ENCODE measurements around the gene MYLK4.

Gene MYLK4

DNA sequence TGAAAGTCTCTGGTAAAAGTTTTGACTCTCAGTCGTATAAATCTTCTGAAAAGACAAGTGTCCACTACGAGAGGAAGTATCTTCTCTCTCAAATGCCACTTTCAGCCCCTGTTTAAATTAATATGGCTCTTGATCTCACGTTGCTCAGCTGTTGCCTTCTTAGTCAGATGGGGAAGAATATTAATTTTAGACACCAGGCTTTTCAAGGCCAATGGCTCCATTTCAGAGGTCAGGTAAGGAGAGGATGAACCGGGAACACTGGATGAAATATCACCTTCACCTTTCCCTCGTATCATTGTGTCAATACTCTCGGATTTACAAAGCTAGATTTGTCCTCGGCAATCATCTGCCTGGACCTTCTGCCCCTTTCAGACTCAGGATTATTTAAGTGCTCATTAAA is at the start of gene MYLK4:
Gene MYLK4, minus strand, starts transcription at position 91 of the 400 bp plus-strand sequence. CDS start 1,628 bp downstream, outside the sequence.
- DNase-seq = no peak

DNA sequence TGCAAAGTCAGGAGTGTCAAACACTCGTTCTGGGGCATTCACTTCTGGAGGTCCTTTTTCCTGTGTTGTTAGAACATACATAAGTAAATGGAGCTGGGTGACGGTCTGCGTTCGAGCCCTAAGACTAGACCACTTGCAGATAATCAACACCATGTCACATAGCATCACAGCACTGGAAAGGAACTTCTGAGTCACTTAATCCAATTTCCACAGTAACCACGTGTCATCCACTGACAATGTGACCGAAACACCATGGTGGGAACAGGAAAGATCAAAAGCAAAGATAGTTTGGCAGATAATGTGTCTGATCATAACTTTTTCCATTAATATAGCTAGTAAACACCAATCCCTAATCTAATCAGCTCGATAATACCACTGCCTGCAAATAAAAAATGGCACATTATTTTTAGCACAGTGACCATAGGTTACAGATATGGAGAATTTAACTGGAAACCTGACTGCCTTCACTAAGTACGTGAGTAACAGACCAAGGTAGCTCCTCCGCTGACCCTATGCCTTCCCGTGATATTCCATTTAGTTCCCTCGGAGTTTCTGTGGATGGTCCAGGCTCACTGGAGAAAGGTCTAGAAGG is 49.3 kb upstream of the MYLK4 start:
- no peak for DNase-seq

DNA sequence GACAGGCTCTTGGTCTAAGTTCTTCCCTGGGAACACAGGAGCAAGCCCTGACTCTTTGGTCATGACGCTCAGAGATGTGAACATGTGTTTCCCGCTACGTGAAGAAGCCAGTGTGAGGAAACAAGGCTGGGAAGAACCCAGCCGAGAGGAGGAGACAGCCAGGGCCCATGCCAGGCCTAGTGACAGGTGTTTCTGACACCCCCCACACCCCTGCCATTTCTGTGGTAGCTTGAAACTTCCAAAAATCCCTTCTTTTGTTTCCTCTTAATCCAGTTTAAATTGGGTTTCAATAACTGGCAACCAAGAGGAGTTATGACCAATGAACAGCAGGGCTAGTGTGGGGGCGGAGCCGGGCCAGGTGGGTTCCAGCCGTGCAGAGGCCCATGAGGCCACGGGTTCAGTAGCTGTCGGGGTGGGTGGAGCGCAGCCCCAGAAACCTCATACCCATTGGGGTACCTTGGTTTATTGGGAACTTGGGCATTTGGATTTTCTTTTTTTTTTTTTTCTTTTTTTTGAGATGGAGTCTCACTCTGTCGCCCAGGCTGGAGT is 47.9 kb upstream of the MYLK4 start:
- no peak for DNase-seq

DNA sequence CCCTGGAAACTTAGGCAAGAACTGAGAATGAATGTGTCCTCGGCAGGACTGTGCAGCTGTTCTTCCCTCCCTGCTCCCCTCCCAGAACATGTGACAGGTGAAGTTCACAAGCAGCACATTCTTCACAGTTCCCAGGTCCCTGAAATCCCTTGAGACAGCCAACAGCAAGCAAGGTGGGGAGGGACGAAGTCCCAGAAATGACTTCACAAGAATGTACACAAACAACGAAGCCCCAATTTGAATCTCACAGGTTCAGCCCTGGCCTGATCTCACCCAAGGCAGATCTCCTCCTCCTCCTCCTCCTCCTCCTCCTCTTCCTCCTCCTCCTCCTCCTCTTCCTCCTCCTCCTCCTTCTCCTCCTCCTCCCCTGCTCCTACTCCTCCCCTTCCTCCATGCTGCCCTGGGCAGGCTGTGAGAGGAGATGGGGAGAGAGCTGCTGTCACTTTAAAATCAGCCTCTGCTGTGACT is 46.9 kb upstream of the MYLK4 start:
- no peak for DNase-seq

DNA sequence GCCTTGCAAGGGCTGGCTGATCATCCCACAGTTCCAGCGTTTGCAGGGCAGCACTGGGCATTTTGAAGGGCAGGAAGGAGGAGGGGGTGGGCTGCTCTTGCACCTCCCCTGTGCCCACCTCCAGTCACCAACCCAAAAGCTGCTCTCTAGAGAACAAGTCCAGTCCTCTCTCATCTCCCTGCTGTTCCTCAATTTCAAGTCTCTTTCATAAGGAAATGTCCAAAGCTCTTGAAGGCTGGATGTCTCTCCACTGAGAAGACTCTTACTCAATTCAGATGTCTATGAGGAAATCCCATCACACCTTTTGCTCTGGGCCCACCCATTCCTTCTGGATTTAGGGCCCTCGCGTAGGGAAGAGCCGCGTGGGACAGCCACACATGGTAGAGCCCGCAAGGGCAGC is 46.1 kb upstream of the MYLK4 start:
- no peak for DNase-seq

DNA sequence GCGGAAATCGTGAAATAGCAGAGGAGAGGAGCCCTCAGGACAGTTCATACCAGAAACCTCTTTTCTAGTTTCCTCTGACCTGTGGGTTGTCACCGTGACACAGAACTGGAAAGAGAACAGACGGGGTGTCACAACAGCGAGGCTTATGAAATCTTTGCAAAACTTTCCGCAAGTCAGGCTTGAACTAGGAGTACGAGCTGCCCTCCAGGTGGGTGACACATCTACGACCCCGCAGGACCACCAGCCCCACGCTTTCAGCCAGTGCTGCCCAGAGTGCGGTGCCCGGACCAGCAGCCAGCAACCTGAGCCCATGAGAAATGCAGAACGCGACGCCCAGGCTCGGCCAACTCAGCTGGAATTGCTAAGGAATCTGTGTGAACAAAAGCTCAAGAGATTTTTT is 45.2 kb upstream of the MYLK4 start:
- no peak for DNase-seq

DNA sequence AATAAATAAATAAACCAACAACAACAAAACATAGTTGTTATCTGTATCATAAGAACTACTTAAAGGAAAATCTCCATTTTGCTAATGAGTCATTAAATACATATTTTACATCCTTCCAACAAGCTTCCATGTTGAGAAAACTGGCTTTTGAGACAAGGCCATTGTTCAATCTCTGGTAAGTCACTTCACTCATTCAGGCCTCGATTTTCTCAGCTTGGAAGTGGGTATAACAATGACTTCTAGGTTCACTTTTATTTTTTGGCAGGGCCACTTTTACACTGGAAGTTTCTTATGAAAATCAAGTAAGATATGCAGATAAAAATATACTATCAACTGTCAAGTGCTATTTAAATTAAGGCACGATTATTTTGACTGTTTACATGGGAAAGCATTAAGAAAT is 44.4 kb upstream of the MYLK4 start:
- no peak for DNase-seq

DNA sequence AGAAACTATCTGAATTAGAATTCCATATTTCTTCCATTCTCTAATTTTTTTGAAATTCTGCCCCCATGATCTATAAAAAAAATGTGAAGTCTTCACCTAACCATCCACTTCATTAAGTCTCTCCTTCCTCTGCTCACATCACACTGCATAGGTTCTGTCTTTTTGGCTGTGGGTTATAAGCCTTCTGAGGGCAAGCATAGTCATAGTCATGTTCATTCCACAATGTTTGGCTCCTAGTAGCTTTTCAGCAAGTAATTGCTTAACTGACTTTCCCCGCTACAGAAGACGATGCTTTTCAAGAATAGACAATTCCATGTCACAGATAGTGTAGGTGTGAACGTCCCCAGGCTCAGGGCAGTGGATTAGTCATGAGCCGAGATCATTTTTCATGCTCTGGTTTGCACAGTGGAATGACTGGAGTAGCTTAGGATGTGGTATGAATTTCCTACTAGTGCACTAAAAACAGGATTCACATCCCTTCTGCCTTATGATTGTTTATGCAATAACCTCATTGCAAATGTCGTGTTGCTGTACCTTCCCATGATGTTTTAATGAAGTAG is 43.5 kb upstream of the MYLK4 start:
- no peak for DNase-seq

DNA sequence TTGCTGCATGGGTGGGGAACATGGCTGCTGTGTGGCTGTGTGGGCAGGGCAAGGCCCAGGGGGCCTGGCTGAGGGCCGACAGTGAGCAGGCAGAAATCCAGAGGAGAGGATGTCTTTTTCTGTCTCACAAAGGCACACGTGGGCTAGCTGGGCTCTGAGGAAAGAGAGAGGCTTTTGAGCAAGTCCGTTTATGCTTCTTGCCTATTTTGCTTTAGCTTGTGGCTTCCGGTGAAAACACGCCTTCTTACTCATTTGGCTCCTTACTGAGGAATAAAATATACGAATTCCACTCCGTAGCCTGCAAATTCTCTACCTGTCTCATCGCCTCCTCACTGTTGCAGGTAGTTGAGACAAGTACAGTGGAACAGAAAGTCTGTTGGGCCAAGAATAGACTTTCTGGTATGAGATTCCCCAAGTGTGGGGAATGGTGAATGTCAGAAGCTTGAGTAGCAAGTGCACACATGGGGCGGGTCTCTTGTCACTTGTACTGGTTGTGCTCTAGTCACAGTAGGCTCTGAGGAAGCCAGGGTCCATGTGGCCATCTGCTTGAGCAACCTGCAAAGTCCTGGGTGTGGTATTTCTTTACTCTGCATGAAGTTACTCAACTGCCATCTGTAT is 42.9 kb upstream of the MYLK4 start:
- DNase-seq = peak; percentile 21 to 28

DNA sequence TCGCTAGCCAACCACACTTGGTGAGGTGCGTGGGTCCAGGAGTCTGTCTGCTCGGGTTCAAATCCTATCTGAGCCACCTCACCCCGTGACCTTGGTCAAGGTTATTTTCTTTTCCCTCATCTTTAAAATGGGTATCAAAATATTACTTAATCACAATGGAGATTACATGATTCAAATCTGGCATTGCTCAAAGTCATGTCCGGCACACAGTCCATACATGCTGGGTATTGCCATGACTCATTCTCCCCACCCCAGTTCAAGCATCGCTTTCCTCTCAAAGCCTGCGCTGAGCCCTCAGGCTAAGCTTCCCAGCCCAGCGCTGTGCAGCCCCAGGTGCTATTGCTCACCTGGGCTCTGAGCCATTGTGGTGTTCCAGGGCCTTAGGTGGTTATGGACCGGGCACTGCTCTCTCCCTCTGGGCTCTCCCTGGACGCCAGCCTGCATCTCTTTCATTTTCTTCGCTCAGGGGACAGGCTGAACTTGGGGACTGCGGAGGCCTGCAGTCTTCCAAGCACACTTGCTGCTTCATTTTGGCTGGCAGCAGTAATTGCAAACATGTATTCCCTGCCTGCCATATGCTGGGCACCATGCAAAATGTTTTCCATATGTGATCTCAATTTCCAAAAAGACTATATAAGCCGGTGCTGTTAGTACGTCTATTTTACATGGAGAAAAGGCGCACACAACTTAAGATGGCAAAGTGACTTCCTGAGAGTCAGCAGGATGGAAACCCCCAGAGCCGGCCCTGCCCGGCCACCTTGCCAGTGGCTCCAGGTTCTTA is 41.8 kb upstream of the MYLK4 start:
- DNase-seq = no peak

DNA sequence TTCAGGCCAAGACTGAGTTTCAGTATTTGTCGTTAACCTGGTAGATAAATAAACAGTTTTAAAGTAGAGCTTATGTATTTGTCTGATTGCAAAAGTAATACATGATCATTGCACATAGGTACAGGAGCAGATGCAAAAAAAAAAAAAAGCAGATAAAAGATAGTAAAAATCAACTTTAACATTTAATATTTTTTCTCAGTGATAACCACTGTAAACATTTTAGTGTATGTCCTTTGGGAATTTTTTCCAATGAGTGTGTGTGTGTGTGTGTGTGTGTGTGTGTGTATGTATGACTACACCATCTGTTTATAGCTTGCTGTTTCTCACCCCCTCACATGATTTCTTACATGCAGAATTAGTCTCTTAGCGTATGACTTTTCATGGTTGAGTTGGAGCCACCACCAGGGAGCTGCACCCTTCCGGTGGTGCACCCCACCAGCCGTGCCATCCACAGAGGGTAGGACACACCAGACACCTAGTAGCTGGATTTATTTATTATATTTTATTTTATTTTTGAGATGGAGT is 40.8 kb upstream of the MYLK4 start:
- DNase-seq = no peak

DNA sequence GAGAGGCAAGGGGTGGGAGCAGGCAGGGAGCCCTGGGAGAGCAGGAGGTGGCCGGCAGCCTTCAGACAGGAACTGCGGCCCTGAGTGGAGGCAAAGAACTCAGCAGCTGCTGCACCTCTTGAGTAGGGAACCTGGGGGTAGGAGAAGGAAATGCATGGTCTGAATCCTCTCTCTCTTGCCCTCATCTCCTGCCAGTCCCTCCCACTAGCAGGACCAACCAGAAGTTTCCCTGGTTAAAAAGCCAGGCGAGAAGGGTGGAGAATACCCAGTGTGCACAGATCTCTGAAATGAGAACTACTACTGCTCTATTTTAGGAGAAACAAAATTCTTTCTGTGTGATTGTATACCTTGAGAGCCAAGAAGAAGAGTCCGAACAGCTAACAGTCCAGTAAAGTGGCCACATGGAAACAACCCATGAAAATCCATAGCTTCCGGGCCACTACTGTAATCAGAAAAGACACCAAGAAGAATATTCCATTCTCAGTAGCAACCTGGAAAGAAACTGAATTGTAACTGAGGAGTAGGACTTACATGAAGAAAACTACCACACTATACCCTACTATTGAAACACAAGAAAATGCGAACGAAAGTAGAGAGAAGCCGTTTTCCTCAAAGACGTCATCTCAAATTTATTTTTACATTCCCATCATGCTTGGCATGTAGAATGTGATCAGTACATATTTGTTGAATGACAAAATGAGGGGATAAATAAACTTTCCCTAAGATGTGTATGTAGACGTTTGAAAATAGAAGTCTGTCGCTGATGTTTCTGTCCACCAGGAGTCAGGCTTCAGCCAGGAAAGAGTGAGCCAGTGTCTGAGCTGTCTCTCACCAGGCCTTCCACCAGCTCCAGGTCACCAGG is 40.1 kb upstream of the MYLK4 start:
- peak; percentile 54 to 59 for DNase-seq

DNA sequence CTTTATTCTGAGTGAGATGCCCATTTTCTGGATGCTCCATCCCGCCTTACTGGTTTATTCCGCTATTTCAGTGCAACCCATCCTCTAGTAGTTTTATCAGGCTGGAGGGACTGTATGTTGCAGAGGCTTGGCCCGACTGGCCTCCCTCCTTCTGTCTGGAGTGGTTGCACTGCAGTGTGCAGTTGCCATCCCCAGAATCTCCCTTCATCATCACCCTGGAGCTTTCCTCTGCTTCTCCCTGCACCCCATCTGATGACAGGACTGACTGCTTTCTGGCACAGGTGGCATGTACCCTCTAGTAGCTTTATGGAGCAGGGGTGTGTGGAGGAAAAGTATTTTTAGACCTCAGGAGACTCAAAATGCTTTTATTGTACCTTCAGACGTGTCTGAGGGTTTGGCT is 35.5 kb upstream of the MYLK4 start:
- DNase-seq = no peak

DNA sequence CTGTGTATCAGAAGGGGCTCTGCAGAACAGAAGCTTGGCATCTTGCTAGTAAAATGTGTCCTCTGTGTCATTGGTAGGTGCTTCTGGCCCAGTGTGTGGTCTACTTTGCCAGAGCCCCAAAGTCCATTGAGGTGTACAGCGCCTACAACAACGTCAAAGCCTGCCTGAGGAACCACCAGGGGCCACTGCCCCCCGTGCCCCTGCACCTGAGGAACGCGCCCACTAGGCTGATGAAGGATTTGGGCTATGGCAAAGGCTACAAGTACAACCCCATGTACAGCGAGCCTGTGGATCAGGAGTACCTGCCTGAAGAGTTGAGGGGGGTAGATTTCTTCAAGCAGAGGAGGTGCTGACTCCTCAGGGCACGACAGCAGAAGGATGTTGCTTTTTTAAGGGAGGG is 34.2 kb upstream of the MYLK4 start:
- DNase-seq = no peak

DNA sequence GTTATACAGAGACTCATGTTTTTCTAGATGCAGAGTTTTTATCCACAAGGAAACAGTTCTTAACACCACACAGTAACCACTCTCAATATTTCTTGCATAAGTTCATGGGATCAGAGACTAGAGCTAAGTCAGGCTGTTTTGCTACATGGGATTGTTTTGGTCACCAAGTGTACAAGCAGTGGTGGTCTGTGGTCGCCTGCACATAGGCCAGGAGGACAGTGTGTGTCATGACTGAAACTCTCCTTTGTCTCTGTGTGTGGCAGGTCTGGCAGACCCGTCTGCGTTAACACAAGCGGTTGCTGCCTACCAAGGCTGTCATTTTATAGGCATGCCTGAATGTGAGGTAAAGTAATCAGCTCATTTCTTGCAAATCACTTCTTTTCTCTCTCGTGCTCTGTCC is 33.3 kb upstream of the MYLK4 start:
- no peak for DNase-seq

DNA sequence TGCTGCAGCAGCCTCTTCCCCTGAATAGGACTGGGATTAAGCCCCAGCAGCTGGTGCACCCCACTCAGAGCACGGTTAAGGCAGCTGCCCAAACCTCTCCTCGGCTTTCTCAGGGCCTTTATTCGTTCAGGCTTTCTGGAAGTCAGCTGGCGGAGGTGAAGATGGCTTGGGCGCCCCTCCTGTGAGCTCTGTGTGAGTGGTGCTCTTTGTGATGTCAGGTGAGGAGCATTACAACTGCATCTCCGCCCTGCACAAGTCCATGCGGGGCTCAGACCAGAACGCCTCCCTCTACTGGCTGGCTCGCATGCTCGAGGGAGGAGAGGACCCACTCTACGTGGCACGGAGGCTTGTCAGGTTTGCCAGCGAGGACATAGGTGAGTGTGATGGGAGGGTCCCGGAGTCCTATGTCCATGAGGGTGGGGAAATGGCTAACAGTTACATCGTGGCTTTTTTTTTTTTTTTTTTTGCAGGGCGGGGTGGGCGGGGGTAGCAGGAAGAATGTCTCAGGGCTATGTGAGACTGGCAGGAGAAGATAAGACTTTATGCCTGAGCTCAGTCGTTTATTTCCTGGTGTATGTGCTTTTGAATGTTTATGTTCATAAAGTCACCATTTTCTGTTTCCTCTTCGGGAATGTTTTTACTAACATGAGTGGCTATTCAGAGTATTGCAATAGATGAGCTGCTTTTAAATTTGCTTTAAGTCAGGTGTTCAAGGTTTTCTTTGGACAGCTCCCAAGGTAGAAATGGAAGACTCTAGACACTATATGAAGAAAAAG is 32.7 kb upstream of the MYLK4 start:
- no peak for DNase-seq

DNA sequence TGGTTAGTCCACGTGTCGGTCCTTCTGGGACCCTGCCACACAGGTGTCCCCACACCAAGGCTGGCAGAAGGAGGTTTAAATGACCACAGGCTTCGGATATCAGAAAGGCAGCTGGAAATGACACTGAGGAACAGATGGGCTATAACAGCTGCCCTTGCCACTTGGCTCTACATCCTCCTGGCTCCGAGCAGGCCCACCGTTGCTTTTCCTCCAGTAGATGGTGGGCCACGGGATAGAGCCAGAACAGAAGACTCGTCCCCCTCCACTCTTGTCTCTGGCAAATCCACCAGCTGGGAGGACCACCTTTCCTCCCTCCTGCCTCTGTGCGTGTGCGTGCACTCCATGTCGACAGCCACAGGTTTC is 32.1 kb upstream of the MYLK4 start:
- DNase-seq = no peak

DNA sequence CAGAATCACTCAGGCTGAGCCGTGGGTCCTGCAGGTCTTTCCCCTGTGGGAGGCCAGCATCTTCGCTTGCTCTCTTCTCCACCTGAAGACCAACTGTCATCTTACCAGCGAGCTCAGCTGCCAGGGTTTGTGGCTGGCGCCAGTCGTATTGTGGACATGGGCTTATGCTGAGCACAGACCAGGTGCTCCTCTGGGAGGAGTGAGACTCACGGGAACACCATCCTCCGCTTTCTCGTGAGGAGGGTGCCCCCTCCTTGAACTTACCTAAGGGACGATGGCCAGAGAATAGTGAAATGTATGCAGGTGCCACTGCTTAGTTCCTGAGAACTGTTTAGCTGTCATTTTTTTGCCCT is 31.6 kb upstream of the MYLK4 start:
- no peak for DNase-seq

DNA sequence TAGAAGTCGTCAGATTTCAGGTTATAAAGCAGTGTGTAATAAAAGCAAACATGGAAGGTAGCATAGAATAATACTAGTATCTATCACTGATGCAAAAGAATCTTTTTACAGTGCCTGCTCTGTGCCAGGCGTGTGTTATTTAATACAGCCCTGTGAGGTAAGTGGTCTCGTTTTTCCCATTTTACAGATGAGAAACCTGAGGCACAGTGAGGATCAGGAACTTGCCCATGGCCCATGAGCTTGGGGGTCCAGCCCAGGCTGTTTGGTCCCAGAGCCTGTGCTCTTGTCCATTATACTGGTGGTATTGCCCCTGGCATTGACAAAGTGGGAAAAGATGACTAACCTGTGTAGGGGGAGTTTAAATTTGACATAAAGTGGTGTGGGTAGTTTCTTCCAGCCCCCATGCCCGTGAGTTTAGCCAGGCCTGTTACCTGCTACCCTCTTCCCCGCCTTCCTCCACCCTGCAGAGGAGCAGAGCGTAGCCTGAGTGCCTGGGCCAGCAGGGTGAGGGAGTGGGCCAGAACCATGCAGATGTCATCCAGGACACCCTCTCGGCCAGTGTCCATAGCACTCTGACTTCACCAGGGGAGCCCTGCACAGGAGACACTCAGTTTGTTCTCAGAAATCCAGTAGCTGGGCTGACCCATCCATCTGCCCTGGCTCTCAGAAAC is 31.1 kb upstream of the MYLK4 start:
- DNase-seq = no peak

DNA sequence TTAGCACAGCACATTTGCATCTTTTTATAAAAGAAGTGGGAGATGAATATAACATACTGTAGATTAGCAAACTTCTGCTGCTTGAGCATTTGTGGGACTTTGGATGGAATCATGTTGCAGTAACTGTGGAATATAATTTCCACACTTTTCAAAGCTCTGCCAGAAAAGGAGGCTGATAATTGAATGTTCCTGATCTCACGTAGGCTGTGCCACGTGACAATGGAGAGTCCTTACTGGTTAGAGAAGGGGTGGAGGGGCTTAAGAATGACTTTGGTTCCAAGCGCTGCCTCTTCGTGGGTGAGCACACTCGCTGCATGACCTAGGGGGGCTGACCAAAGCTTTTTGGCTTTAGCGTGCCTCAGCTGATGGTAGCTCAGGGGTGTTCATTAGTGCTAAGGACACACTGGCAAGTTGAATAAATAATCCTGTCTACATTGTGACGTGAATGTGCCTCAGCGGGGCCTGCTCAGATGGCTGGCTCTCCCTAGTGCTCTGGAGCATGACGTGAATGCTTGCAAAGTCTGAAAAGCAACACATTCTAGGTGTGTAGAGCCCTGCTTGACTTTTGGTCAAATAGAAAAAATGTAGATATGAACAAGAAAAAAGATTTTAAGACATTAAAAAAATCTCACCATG is 29.5 kb upstream of the MYLK4 start:
- DNase-seq = no peak

DNA sequence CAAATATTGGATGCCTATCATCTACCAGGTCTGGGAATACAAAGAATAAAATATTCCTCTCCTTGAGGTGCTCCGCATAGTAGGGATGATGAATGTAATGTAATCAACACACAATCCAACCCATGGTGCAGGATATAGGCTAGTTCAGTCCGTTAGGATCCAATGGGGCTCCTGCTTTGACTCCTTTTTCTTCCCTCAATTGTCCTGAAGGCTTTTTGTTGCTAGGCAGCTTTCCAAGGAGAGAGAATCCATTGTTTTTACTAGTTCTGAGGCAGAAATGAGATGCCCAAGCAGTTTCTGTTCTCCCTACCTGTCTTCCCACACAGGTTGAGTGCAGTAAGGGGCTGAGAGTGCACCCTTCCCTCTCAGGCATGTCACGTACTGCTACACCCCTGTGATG is 26.5 kb upstream of the MYLK4 start:
- DNase-seq = no peak

All from stimulated activated CD4-positive, alpha-beta T cell treated with anti-CD3 and anti-CD28 coated beads, Interleukin-2, amount 100 ng/mL, for 24 hours (primary cell).